K562 (cell line): ENCODE results near the gene SATB1. TPM values are rescaled to one million over a fixed set of nuclear protein-coding genes. Genes with fewer than 3 reads are reported as not detected.

ENCODE experiments used
- ATAC-seq: fragments of 200-7000 bp; cut with Tn5 transposase; 3 replicates; pipeline ENCODE4 v1.9.1; 2020; ENCODE audit warnings: moderate library complexity
- BruUV-seq: library from RNA; stranded (reverse); fragments of 400-500 nt; replicated peaks from 2 replicates; lab custom pipeline; 2021; lab: Mats Ljungman, UMichigan
- CTCF ChIA-PET: fragments of 300-600 bp; formaldehyde crosslinking; extraction: SDS; loops from one replicate; lab custom pipeline; 2021; ENCODE audit warnings: low intra/inter-chr PET ratio; lab: Yijun Ruan, JAX
- POLR2A ChIA-PET: fragments of 300-600, 350-650 bp; sonication (Branson Sonifier 250); formaldehyde crosslinking; extraction: SDS; loops from one replicate; lab custom pipeline; 2021; ENCODE audit warnings: antibody characterized with exemption, inconsistent platforms; lab: Yijun Ruan, JAX
- DNase-seq, 4 experiments: peaks; one replicate each; pipeline versions ENCODE4 v3.0.0 to v3.0.0-alpha.2; 2011 to 2018; ENCODE audit warnings: low spot score in 3 of 4, mixed read lengths in 3 of 4; ENCODE audit errors: extremely low read depth in 1 of 4
- FAIRE-seq: peaks from 2 replicates; lab custom pipeline; 2011; peaks lifted over from hg19 to GRCh38; lab: Jason Lieb, UNC
- H2AFZ ChIP-seq: 2 replicates; pipeline ENCODE4 v1.6.0; 2011; ENCODE audit warnings: low read depth, low read length, control low read depth, inconsistent platforms
- H3K27ac ChIP-seq: fragments of 200-600 bp; 3 replicates; pipeline ENCODE4 v1.8.0; 2011; ENCODE audit warnings: low read depth, mild to moderate bottlenecking, control low read depth, inconsistent platforms, low read length, moderate library complexity, mixed read lengths; ENCODE audit errors: extremely low read depth
- H3K27me3 ChIP-seq, 2 experiments: fragments of 300-600 bp in 1 of 2; 2 replicates in 1 of 2; 3 replicates in 1 of 2; pipeline versions ENCODE4 v1.6.0 to v1.8.0; 2011; ENCODE audit warnings: inconsistent platforms in 2 of 2, low read length in 2 of 2, mild to moderate bottlenecking in 1 of 2, mixed read lengths in 1 of 2, moderate library complexity in 1 of 2; ENCODE audit not compliant: control insufficient read depth in 2 of 2, insufficient read depth in 2 of 2
- H3K36me3 ChIP-seq: fragments of 300-600 bp; 3 replicates; pipeline ENCODE4 v1.8.0; 2011; ENCODE audit warnings: mild to moderate bottlenecking, low read length, inconsistent platforms; ENCODE audit not compliant: control insufficient read depth, insufficient read depth
- H3K4me1 ChIP-seq, 2 experiments: fragments of 200-600 bp in 1 of 2; replicated peaks in 1 of 2; 2 replicates in 1 of 2; 3 replicates in 1 of 2; pipeline versions ENCODE4 v1.5.1 to v1.8.0; 2011; ENCODE audit warnings: inconsistent platforms in 2 of 2, low read length in 2 of 2, mild to moderate bottlenecking in 1 of 2, mixed read lengths in 1 of 2, moderate library complexity in 1 of 2; ENCODE audit not compliant: control insufficient read depth in 2 of 2, insufficient read depth in 2 of 2
- H3K4me2 ChIP-seq: 2 replicates; pipeline ENCODE4 v1.6.1; 2011; ENCODE audit warnings: low read length, control low read depth, inconsistent platforms, mixed read lengths; ENCODE audit not compliant: insufficient read depth
- H3K4me3 ChIP-seq: fragments of 200-600 bp; sonication (generic), shearing (Covaris generic); 2 replicates; pipeline ENCODE4 v1.5.1; 2016; ENCODE audit warnings: control low read depth, inconsistent platforms
- H3K79me2 ChIP-seq: fragments of 200-600 bp; 3 replicates; pipeline ENCODE4 v1.8.0; 2011; ENCODE audit warnings: low read length, inconsistent platforms; ENCODE audit not compliant: control insufficient read depth, insufficient read depth
- H3K9ac ChIP-seq, 2 experiments: 2 replicates each; pipeline versions ENCODE4 v1.6.0 to v1.6.1; 2011; ENCODE audit warnings: low read depth in 2 of 2, low read length in 2 of 2, control low read depth in 1 of 2, inconsistent platforms in 1 of 2, mild to moderate bottlenecking in 1 of 2, mixed read lengths in 1 of 2; ENCODE audit not compliant: insufficient read depth in 1 of 2
- H3K9me1 ChIP-seq: one replicate; pipeline ENCODE4 v1.6.0; 2011; ENCODE audit warnings: inconsistent platforms, mild to moderate bottlenecking, low read length, moderate library complexity; ENCODE audit not compliant: control insufficient read depth, insufficient read depth
- H3K9me3 ChIP-seq: replicated peaks from 2 replicates; pipeline ENCODE4 v1.5.1; 2011; ENCODE audit warnings: low read depth, low read length, inconsistent platforms; ENCODE audit not compliant: control insufficient read depth, insufficient read depth
- H4K20me1 ChIP-seq: replicated peaks from 2 replicates; pipeline ENCODE4 v1.6.1; 2011; ENCODE audit warnings: low read length, inconsistent platforms, mixed read lengths; ENCODE audit not compliant: control insufficient read depth, insufficient read depth
- CREM ChIP-seq: IDR thresholded peaks from 2 replicates; pipeline ENCODE4 v1.6.1; 2014; ENCODE audit warnings: antibody characterized with exemption, low read depth
- GABPA ChIP-seq: fragments of 200-800 bp; sonication (Bioruptor generic); conservative IDR thresholded peaks from 2 replicates; pipeline ENCODE4 v1.6.1; 2016; ENCODE audit warnings: low read depth, missing genetic modification characterization, missing compliant biosample characterization
- HSF4 ChIP-seq: fragments of 250-450 bp; sonication (Bioruptor Pico); IDR thresholded peaks from 2 replicates; pipeline ENCODE4 v2.1.2; 2022; ENCODE audit warnings: mild to moderate bottlenecking, moderate library complexity, borderline replicate concordance
- NCOR1 ChIP-seq: fragments of 450-650 bp; IDR thresholded peaks from 2 replicates; pipeline ENCODE4 v1.6.1; 2016; ENCODE audit warnings: mild to moderate bottlenecking, moderate library complexity
- RFX1 ChIP-seq: fragments of 450-650 bp; IDR thresholded peaks from 2 replicates; pipeline ENCODE4 v1.6.1; 2016; ENCODE audit warnings: mild to moderate bottlenecking, moderate library complexity
- RUNX1 ChIP-seq: sonication (generic); IDR thresholded peaks from 2 replicates; pipeline ENCODE4 v1.6.1; 2016; ENCODE audit warnings: antibody characterized with exemption, low read depth
- TCF7 ChIP-seq: sonication (generic); IDR thresholded peaks from 2 replicates; pipeline ENCODE4 v1.6.1; 2016; ENCODE audit warnings: antibody characterized with exemption, borderline replicate concordance
- VEZF1 ChIP-seq: fragments of 200-800 bp; sonication (Bioruptor generic); IDR thresholded peaks from 2 replicates; pipeline ENCODE4 v1.6.1; 2017; ENCODE audit warnings: missing genetic modification characterization, missing compliant biosample characterization
- ZBTB1 ChIP-seq: sonication (generic); formaldehyde crosslinking; IDR thresholded peaks from 2 replicates; pipeline ENCODE4 v1.8.1; 2023; ENCODE audit warnings: missing genetic modification reagents, low read depth, mild to moderate bottlenecking, borderline replicate concordance
- ZNF184 ChIP-seq: sonication (generic); formaldehyde crosslinking; IDR thresholded peaks from 2 replicates; pipeline ENCODE4 v1.5.0; 2020; ENCODE audit warnings: missing genetic modification reagents
- ZNF280B ChIP-seq: fragments of 250-450 bp; sonication (Bioruptor Pico); IDR thresholded peaks from 2 replicates; pipeline ENCODE4 v1.5.1; 2021; ENCODE audit warnings: mild to moderate bottlenecking
- ZNF655 ChIP-seq: fragments of 250-450 bp; sonication (Bioruptor Pico); IDR thresholded peaks from 2 replicates; pipeline ENCODE4 v1.5.0; 2021
- WGBS: fragments of 100-300 bp; shearing (Covaris generic); methylation state at CpG from one replicate; pipeline ENCODE4 v1.1.6; 2016; ENCODE audit warnings: low coverage, mixed read lengths; ENCODE audit not compliant: insufficient coverage; ENCODE audit errors: missing lambda C conversion rate; 5-methylcytosine and 5-hydroxymethylcytosine counted together
- in situ Hi-C: fragments of 300-500 bp; cut with MboI; formaldehyde crosslinking; loops from 4 replicates; pipeline ENCODE4 v1.15.0; 2018; ENCODE audit warnings: inconsistent platforms, mixed read lengths
- intact Hi-C: fragments of 100-400 bp; cut with micrococcal nuclease; formaldehyde crosslinking; loops from 2 replicates; pipeline ENCODE4 v1.14.2; 2022
- polyA plus RNA-seq, 8 experiments: library from polyadenylated mRNA; depleted of rRNA in 4 of 8; stranded (reverse) in 5 of 8; unstranded in 3 of 8; fragments of >200 nt; fragmentation: Nextera tagmentation in 2 of 8; fragmentation: Illumina TruSeq in 1 of 8; extraction: Ambion mirVana in 2 of 8; extraction: Trizol in 1 of 8; gene quantifications; 2 replicates each; pipeline versions ENCODE4 v1.2.1 to v1.2.3, GENCODE V29; 2011 to 2014; ENCODE audit warnings: inconsistent platforms in 1 of 8, missing spikeins in 1 of 8
- total RNA-seq, 7 experiments: library from RNA; depleted of rRNA in 6 of 7; stranded (reverse); fragments of >200 nt in 6 of 7; fragmentation: Illumina TruSeq in 2 of 7; extraction: Trizol in 2 of 7; gene quantifications; 2 replicates each; pipeline versions ENCODE4 v1.2.1 to v1.2.3, GENCODE V29; 2011 to 2021; ENCODE audit warnings: low replicate concordance in 1 of 7

The SATB1 gene
- total and polyA plus RNA-seq, 9 of the 15 experiments (the other 6 are each of a cell fraction or from before 2014, with no cell fraction given), result 0.03 to 2.5 (median 0.15) TPM; not detected in 1

GRCh38 chr3:18466136-18466535 is 41.0 kb upstream of the SATB1 start:
- POLR2A ChIA-PET, result no interaction called here

GRCh38 chr3:18454766-18455165 is 29.6 kb upstream of the SATB1 start:
- FAIRE-seq (no peak), ATAC-seq (no peak), DNase-seq (no peak)
- BruUV-seq, result no TSS peak
- no peaks in the 10 kb centered on the region for H4K20me1 ChIP-seq
- no peak overlapping the region for H3K9ac ChIP-seq
- no peaks in the 10 kb centered on the region for H3K79me2 ChIP-seq
- H3K27ac ChIP-seq, result no peak overlapping the region
- no peaks in the 10 kb centered on the region for H3K4me1 ChIP-seq
- WGBS, result 0% methylated on average over 2 of the region's 2 CpGs
- H3K4me2 ChIP-seq, result no peak overlapping the region
- no peaks in the 10 kb centered on the region for H3K9me3 ChIP-seq
- POLR2A ChIA-PET, result no interaction called here
- H3K27me3 ChIP-seq, result no peaks in the 10 kb centered on the region
- intact Hi-C loops (no loop called here), in situ Hi-C loops (no loop called here)
- H3K4me3 ChIP-seq, result no peak overlapping the region
- CTCF ChIA-PET, result no interaction called here
- no peaks in the 10 kb centered on the region for H3K9me1 ChIP-seq
- no peaks in the 10 kb centered on the region for H3K36me3 ChIP-seq
- H2AFZ ChIP-seq, result no peak overlapping the region
- TF ChIP-seq RFX1, result no peak
- TF ChIP-seq VEZF1, result no peak
- TF ChIP-seq RUNX1, result no peak
- TF ChIP-seq ZNF280B, result no peak
- no peak for TF ChIP-seq TCF7
- no peak for TF ChIP-seq HSF4
- TF ChIP-seq ZNF184, result no peak
- TF ChIP-seq CREM, result no peak
- no peak for TF ChIP-seq GABPA (tag)
- no peak for TF ChIP-seq NCOR1

More at GRCh38 chr3:18466136-18466535, 41.0 kb upstream of the SATB1 start:
- CTCF ChIA-PET, result no interaction called here
- FAIRE-seq (no peak), ATAC-seq (no peak), DNase-seq (no peak)
- no peaks in the 10 kb centered on the region for H3K9me3 ChIP-seq
- H3K4me1 ChIP-seq, result no peaks in the 10 kb centered on the region
- no peak overlapping the region for H2AFZ ChIP-seq
- TF ChIP-seq ZBTB1 (CRISPR knock-in tag), result no peak
- no peak for TF ChIP-seq ZNF655 (CRISPR knock-in tag)
- H3K27ac ChIP-seq, result no peak overlapping the region
- in situ Hi-C loops (no loop called here), intact Hi-C loops (no loop called here)
- no peak overlapping the region for H3K4me3 ChIP-seq
- WGBS, result 0% methylated on average over 1 of the region's 1 CpG
- BruUV-seq, result no TSS peak
- H3K9me1 ChIP-seq, result no peaks in the 10 kb centered on the region
- H4K20me1 ChIP-seq, result no peaks in the 10 kb centered on the region
- H3K79me2 ChIP-seq, result no peaks in the 10 kb centered on the region
- H3K27me3 ChIP-seq, result no peaks in the 10 kb centered on the region
- H3K9ac ChIP-seq, result no peak overlapping the region
- H3K4me2 ChIP-seq, result no peak overlapping the region
- H3K36me3 ChIP-seq, result no peaks in the 10 kb centered on the region
